NOMO-1 treated with DMSO at 0.1 percent for 48 hours (cell line): ENCODE measurements around the gene AHCYL1.

ENCODE experiments used
- DNase-seq: peaks from one replicate; lab custom pipeline; 2025; ENCODE audit not compliant: unreplicated experiment; lab: John Stamatoyannopoulos, UW

The AHCYL1 gene

GRCh38 chr1:110034451-110035235 is 50.1 kb downstream of the AHCYL1 start, which contains the start of gene STRIP1:
Gene STRIP1 (plus strand): TSS chr1:110034624. CDS start chr1:110034638, 14 bp downstream.
- peak; percentile 98 for DNase-seq

- peak; percentile 35 for DNase-seq
Observed at GRCh38 chr1:110035236-110035752, 50.7 kb downstream of the AHCYL1 start.

GRCh38 chr1:110038271-110038670 is 53.7 kb downstream of the AHCYL1 start:
- DNase-seq = no peak

GRCh38 chr1:110039641-110040040 is 55.1 kb downstream of the AHCYL1 start:
- DNase-seq = no peak

GRCh38 chr1:110040548-110040947 is 56.0 kb downstream of the AHCYL1 start:
- no peak for DNase-seq

- DNase-seq = no peak
Observed at GRCh38 chr1:110043016-110043415, 58.5 kb downstream of the AHCYL1 start.

GRCh38 chr1:110047463-110047862 is 62.9 kb downstream of the AHCYL1 start:
- no peak for DNase-seq

- DNase-seq = no peak
Observed at GRCh38 chr1:110048240-110048639, 63.7 kb downstream of the AHCYL1 start.

GRCh38 chr1:110048923-110049601 is 64.5 kb downstream of the AHCYL1 start:
- no peak for DNase-seq

GRCh38 chr1:110049801-110050601 is 65.4 kb downstream of the AHCYL1 start:
- no peak for DNase-seq

- DNase-seq = no peak
Observed at GRCh38 chr1:110050602-110051261, 66.2 kb downstream of the AHCYL1 start.

- DNase-seq = no peak
Observed at GRCh38 chr1:110051262-110051648, 66.7 kb downstream of the AHCYL1 start.

- DNase-seq = no peak
Observed at GRCh38 chr1:110053552-110054428, 69.2 kb downstream of the AHCYL1 start.

GRCh38 chr1:110055493-110056284 is 71.1 kb downstream of the AHCYL1 start:
- no peak for DNase-seq

GRCh38 chr1:110056285-110056683 is 71.7 kb downstream of the AHCYL1 start:
- DNase-seq = no peak

- DNase-seq = no peak
Observed at GRCh38 chr1:110056776-110057175, 72.2 kb downstream of the AHCYL1 start.

GRCh38 chr1:110057963-110058518 is 73.5 kb downstream of the AHCYL1 start:
- DNase-seq = no peak

GRCh38 chr1:110058591-110058990 is 74.0 kb downstream of the AHCYL1 start:
- DNase-seq = no peak
